Right lobe of liver (tissue), 4 donors: Measurements from ENCODE around the gene XPR1.

Experiments used
- POLR2A ChIP-seq: fragments of 450-650 bp; IDR thresholded peaks from one replicate; pipeline ENCODE4 v1.6.1; 2017; ENCODE audit warnings: antibody characterized with exemption, mild to moderate bottlenecking
- TF ChIP-seq, protein P1 (sequence below), 4 donors: fragments of 200-600 bp in 3 of 4; fragments of 450-650 bp in 1 of 4; IDR thresholded peaks; one replicate each; pipeline versions ENCODE4 v1.5.1 to v1.8.0; 2016 to 2022; ENCODE audit warnings: antibody characterized with exemption in 4 of 4, mild to moderate bottlenecking in 2 of 4
- donor health status: DM: no; HTN: no; CAD: no.
- donor health status: DM: no; HTN: no; CAD: no.
- donor health status: DM: no; HTN: yes; CAD: no.

DNA sequence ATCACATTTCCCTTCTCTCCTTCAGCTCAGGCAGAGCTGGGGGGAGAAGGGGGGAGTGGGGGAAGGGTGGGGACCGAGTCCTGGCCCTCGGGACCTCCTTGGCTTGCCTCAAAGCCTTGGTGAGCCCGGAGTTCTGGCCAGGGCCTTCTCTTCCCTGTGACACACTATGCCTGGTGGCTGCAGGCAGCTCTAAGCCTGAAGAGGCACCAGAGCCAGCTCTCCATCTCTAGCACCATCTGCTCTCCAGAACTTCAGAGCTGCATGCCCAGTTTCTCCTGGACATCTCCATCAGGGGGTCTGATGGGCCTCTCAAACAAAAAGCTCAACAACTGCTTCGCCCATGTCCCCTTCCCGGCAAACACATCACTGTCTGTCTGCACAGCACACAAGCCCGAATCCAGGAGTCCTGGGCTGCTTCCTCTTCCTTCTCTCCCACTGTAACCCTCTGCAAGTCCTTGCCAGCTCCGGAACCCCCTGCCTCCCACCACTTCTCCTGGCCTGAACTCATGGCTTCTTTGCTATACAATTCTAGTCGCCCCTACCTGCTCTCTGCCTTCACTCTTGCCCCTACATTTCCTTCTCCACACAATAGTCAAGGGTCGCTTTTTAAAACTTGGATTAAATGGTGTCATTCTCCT, 307.4 kb downstream of the XPR1 start:
- TF ChIP-seq, protein P1, sequence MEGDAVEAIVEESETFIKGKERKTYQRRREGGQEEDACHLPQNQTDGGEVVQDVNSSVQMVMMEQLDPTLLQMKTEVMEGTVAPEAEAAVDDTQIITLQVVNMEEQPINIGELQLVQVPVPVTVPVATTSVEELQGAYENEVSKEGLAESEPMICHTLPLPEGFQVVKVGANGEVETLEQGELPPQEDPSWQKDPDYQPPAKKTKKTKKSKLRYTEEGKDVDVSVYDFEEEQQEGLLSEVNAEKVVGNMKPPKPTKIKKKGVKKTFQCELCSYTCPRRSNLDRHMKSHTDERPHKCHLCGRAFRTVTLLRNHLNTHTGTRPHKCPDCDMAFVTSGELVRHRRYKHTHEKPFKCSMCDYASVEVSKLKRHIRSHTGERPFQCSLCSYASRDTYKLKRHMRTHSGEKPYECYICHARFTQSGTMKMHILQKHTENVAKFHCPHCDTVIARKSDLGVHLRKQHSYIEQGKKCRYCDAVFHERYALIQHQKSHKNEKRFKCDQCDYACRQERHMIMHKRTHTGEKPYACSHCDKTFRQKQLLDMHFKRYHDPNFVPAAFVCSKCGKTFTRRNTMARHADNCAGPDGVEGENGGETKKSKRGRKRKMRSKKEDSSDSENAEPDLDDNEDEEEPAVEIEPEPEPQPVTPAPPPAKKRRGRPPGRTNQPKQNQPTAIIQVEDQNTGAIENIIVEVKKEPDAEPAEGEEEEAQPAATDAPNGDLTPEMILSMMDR (IDR thresholded peaks at IDR 0.05), result no peak
- no peak for TF ChIP-seq POLR2A
